Stimulated activated CD8-positive, alpha-beta memory T cell treated with anti-CD3 and anti-CD28 coated beads, Interleukin-4, amount 100 ng/mL, for 4 hours (primary cell): Measurements from ENCODE around the gene POSTN.

ENCODE experiments used
- DNase-seq, 2 donors: peaks; one replicate each; pipeline ENCODE4 v3.0.0-alpha.2; 2020; ENCODE audit warnings: low read depth in 2 of 2, low spot score in 1 of 2

The POSTN gene

GRCh38 chr13:37598597-37598996 lies at the start of gene POSTN:
TSS of gene POSTN (minus strand) at chr13:37598768. CDS start at chr13:37598726, 42 bp downstream.
- no peak for DNase-seq

GRCh38 chr13:37647031-37647650 lies 48.6 kb upstream of the POSTN start:
- DNase-seq = no peak

GRCh38 chr13:37646531-37646930 lies 48.0 kb upstream of the POSTN start:
- no peak for DNase-seq

- DNase-seq = no peak
These were observed 46.7 kb upstream of the POSTN start for GRCh38 chr13:37645181-37645740.

GRCh38 chr13:37641391-37641790 lies 42.8 kb upstream of the POSTN start:
- DNase-seq = no peak

- DNase-seq = no peak
These were observed 41.9 kb upstream of the POSTN start for GRCh38 chr13:37640499-37640898.

GRCh38 chr13:37636701-37637100 lies 38.1 kb upstream of the POSTN start:
- no peak for DNase-seq

- no peak for DNase-seq
These were observed 33.7 kb upstream of the POSTN start for GRCh38 chr13:37632294-37632693.

GRCh38 chr13:37627428-37627827 lies 28.9 kb upstream of the POSTN start:
- no peak for DNase-seq

- no peak for DNase-seq
These were observed 23.3 kb upstream of the POSTN start for GRCh38 chr13:37621811-37622361.

- DNase-seq = no peak
These were observed 20.0 kb upstream of the POSTN start for GRCh38 chr13:37618554-37618953.

GRCh38 chr13:37617173-37617572 lies 18.6 kb upstream of the POSTN start:
- no peak for DNase-seq

- DNase-seq = no peak
These were observed 17.6 kb upstream of the POSTN start for GRCh38 chr13:37616131-37616530.

GRCh38 chr13:37615276-37615675 lies 16.7 kb upstream of the POSTN start:
- no peak for DNase-seq

GRCh38 chr13:37613638-37614037 lies 15.1 kb upstream of the POSTN start:
- DNase-seq = no peak

- no peak for DNase-seq
These were observed 14.7 kb upstream of the POSTN start for GRCh38 chr13:37613236-37613635.

GRCh38 chr13:37608750-37609339 lies 10.3 kb upstream of the POSTN start:
- no peak for DNase-seq

- no peak for DNase-seq
These were observed 4.3 kb upstream of the POSTN start for GRCh38 chr13:37602733-37603381.

- DNase-seq = no peak
These were observed 3.3 kb upstream of the POSTN start for GRCh38 chr13:37601648-37602440.

- DNase-seq = no peak
These were observed 951 bp upstream of the POSTN start for GRCh38 chr13:37599519-37599918.

- no peak for DNase-seq
These were observed 1.0 kb downstream of the POSTN start for GRCh38 chr13:37597477-37598025.
